ENCODE measurements around the gene INSL3. TPM values are rescaled to one million over a fixed set of nuclear protein-coding genes. Genes with fewer than 3 reads are reported as not detected.

INSL3 gene
- total RNA-seq, 1 experiment from 2014 or later, result not detected

DNA sequence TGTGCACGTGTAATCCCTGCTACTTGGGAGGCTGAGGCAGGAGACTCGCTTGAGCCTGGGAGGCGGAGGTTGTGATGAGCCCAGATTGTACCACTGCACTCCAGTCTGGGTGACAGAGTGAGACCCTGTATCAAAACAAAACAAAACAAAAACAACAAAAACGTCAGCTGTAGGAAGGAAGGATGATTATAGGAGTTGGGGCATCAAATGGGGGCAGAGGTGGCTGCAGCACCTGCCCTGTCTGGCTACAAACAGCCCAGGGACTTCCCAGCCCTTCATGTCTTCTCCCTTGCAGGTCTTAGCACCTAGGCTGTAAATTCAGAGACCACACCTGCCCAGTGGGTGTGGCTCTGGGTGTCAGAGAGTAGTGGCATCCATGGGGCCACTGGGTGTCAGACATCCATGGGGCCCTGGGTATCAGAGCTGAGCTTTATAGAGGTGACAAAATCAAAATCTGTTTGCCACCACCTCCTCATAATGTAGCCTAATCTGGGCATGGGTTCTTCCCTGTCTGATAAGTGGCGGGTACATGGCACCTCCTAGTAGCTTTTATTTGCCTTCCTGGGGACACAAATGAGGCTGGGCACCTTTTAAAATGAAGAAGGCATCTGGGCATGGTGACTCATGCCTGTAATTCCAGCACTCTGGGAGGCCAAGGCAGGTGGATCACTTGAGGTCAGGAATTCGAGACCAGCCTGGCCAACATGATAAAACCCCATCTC is 31.1 kb downstream of the INSL3 start:
- H3K4me1 ChIP-seq (ENCODE audit: insufficient read depth, low read length, poor library complexity, severe bottlenecking), result peaks cover 25% of the 10 kb centered on the region
- no peaks in the 10 kb centered on the region for H3K36me3 ChIP-seq (ENCODE audit: insufficient read depth, low read length, poor library complexity, severe bottlenecking)
- H3K27ac ChIP-seq (ENCODE audit: low read depth, low read length, poor library complexity, severe bottlenecking), result no peak overlapping the region
- DNase-seq (ENCODE audit: low spot score), result no peak
- POLR2A ChIA-PET (ENCODE audit: low non-redundant PET), result no interaction called here
- intact Hi-C loops (cut with micrococcal nuclease; ENCODE audit: unreplicated experiment), result loop anchor here (10.0 kb wide), 1 partner anchor 65 kb away; the partner anchor contains the start of gene RPL18A
- no peak for TF ChIP-seq EZH2 (IDR thresholded peaks at IDR 0.05; ENCODE audit: borderline replicate concordance, low read depth, low read length, poor library complexity, severe bottlenecking)
- TF ChIP-seq, protein P1, sequence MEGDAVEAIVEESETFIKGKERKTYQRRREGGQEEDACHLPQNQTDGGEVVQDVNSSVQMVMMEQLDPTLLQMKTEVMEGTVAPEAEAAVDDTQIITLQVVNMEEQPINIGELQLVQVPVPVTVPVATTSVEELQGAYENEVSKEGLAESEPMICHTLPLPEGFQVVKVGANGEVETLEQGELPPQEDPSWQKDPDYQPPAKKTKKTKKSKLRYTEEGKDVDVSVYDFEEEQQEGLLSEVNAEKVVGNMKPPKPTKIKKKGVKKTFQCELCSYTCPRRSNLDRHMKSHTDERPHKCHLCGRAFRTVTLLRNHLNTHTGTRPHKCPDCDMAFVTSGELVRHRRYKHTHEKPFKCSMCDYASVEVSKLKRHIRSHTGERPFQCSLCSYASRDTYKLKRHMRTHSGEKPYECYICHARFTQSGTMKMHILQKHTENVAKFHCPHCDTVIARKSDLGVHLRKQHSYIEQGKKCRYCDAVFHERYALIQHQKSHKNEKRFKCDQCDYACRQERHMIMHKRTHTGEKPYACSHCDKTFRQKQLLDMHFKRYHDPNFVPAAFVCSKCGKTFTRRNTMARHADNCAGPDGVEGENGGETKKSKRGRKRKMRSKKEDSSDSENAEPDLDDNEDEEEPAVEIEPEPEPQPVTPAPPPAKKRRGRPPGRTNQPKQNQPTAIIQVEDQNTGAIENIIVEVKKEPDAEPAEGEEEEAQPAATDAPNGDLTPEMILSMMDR (conservative IDR thresholded peaks at IDR 0.05; ENCODE audit: low read depth, low read length), result no peak
- peaks cover 10% of the 10 kb centered on the region for H3K27me3 ChIP-seq (replicated peaks; ENCODE audit: insufficient read depth, low read depth, low read length, poor library complexity)
- no peak overlapping the region for H3K4me3 ChIP-seq (ENCODE audit: low read depth, low read length, poor library complexity, severe bottlenecking)
- H3K9me3 ChIP-seq (ENCODE audit: low read depth, low read length, poor library complexity, severe bottlenecking), result no peaks in the 10 kb centered on the region
- CTCF ChIA-PET, result no interaction called here
- no TSS peak for BruUV-seq (replicated peaks)

DNA sequence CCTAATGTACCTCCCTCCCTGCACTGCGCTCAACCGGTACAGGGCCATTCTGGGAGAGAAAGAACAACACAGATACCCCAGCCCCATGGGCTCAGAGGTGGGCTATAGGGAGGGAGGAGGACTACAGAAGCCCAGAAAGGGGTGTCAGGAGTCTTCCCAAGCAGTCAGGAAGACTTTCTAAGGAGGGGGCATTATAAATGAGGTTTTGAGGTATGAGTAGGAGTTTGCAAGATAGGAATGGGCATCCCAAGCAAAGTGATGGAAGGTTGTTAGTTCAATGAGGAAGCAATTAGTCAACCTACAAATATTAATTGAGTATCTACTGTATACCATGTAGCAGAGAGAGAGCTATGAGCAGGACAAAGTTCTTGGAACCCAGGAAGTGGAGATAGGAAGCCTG is 32.7 kb downstream of the INSL3 start:
- Histone ChIP-seq H3K9me3 (ENCODE audit: low read depth, low read length, poor library complexity, severe bottlenecking) (no peaks in the 10 kb centered on the region), H3K27me3 (replicated peaks; ENCODE audit: insufficient read depth, low read depth, low read length, poor library complexity) (no peaks in the 10 kb centered on the region), H3K4me3 (ENCODE audit: low read depth, low read length, poor library complexity, severe bottlenecking) (no peak overlapping the region), H3K4me1 (ENCODE audit: insufficient read depth, low read length, poor library complexity, severe bottlenecking) (peaks cover 16% of the 10 kb centered on the region), H3K27ac (ENCODE audit: low read depth, low read length, poor library complexity, severe bottlenecking) (no peak overlapping the region), H3K36me3 (ENCODE audit: insufficient read depth, low read length, poor library complexity, severe bottlenecking) (no peaks in the 10 kb centered on the region)
- no TSS peak for BruUV-seq (replicated peaks)
- POLR2A ChIA-PET (ENCODE audit: low non-redundant PET), result no interaction called here
- DNase-seq (ENCODE audit: low spot score), result no peak
- intact Hi-C loops (cut with micrococcal nuclease; ENCODE audit: unreplicated experiment), result no loop called here
- TF ChIP-seq, protein P1 (conservative IDR thresholded peaks at IDR 0.05; ENCODE audit: low read depth, low read length), result no peak
- no peak for TF ChIP-seq EZH2 (IDR thresholded peaks at IDR 0.05; ENCODE audit: borderline replicate concordance, low read depth, low read length, poor library complexity, severe bottlenecking)
- CTCF ChIA-PET, result no interaction called here

DNA sequence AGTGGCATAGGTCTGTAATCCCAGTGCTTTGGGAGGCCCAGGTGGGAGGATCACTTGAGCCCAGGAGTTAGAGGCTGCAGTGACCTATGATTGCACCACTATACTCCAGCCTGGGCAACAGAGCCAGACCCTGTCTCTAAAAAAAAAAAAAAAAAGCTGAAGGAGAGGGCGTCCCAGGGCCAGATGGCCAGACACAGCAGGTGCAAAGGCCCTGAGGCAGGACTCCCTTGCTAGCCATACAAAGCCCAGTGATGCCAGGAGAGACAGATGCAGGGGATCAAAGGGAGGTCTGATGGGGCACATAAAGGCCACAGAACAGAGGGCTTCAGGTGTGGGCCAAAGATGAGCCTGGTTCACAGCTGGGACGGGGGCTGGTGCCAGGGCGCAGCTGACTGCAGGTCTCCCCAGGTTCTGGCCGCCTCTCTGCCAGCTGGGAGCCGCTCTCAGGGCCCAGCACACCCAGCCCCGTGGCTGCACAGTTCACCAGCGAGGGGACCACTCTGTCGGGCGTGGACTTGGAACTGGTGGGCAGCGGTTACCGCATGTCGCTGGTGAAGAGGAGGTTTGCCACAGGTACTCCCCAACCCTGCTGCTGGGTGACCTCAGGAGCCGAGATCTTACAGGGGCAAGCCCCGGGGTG is 33.9 kb downstream of the INSL3 start:
- Histone ChIP-seq H3K27ac (ENCODE audit: low read depth, low read length, poor library complexity, severe bottlenecking) (no peak overlapping the region), H3K36me3 (ENCODE audit: insufficient read depth, low read length, poor library complexity, severe bottlenecking) (no peaks in the 10 kb centered on the region), H3K9me3 (ENCODE audit: low read depth, low read length, poor library complexity, severe bottlenecking) (no peaks in the 10 kb centered on the region), H3K4me1 (ENCODE audit: insufficient read depth, low read length, poor library complexity, severe bottlenecking) (peaks cover 16% of the 10 kb centered on the region), H3K27me3 (replicated peaks; ENCODE audit: insufficient read depth, low read depth, low read length, poor library complexity) (no peaks in the 10 kb centered on the region), H3K4me3 (ENCODE audit: low read depth, low read length, poor library complexity, severe bottlenecking) (no peak overlapping the region)
- DNase-seq (ENCODE audit: low spot score), result no peak
- BruUV-seq (replicated peaks), result no TSS peak
- intact Hi-C loops (cut with micrococcal nuclease; ENCODE audit: unreplicated experiment), result no loop called here
- ChIA-PET CTCF (no interaction called here), POLR2A (ENCODE audit: low non-redundant PET) (no interaction called here)
- no peak for TF ChIP-seq EZH2 (IDR thresholded peaks at IDR 0.05; ENCODE audit: borderline replicate concordance, low read depth, low read length, poor library complexity, severe bottlenecking)
- TF ChIP-seq, protein P1 (conservative IDR thresholded peaks at IDR 0.05; ENCODE audit: low read depth, low read length), result no peak
